GM13976 (cell line): Measurements from ENCODE around the gene CCDC169.

ENCODE experiments used
- DNase-seq: peaks from one replicate; pipeline ENCODE4 v3.0.0; 2012; ENCODE audit warnings: low spot score
- CTCF ChIP-seq: IDR thresholded peaks from 2 replicates; pipeline ENCODE4 v1.5.1; 2012; ENCODE audit warnings: borderline replicate concordance, mild to moderate bottlenecking; ENCODE audit not compliant: insufficient read depth; ENCODE audit errors: extremely low read depth, missing control alignments, control extremely low read depth
- in situ Hi-C: fragments of 300-500 bp; cut with MboI; formaldehyde crosslinking; loops from one replicate; pipeline ENCODE4 v1.12.0; 2022; ENCODE audit warnings: low sequenced_read_pairs, mixed read lengths, inconsistent platforms; ENCODE audit not compliant: unreplicated experiment

Gene CCDC169

GRCh38 chr13:36214163-36214921 is 83.3 kb downstream of the CCDC169 start, which contains the start of gene SOHLH2:
Gene SOHLH2, minus strand, starts transcription at chr13:36214556. Its CDS starts 30 bp downstream, at chr13:36214526.
- in situ Hi-C loops: no loop called here
- no peak for TF ChIP-seq CTCF
- no peak for DNase-seq

- in situ Hi-C loops: no loop called here
- no peak for DNase-seq
- no peak for TF ChIP-seq CTCF
Measured at GRCh38 chr13:36212789-36213188, 84.8 kb downstream of the CCDC169 start.

- no peak for TF ChIP-seq CTCF
- DNase-seq: no peak
- in situ Hi-C loops: no loop called here
Measured at GRCh38 chr13:36211567-36211966, 86.0 kb downstream of the CCDC169 start.

- no peak for TF ChIP-seq CTCF
- DNase-seq: no peak
- in situ Hi-C loops: no loop called here
Measured at GRCh38 chr13:36210738-36211137, 86.9 kb downstream of the CCDC169 start.

GRCh38 chr13:36207672-36208071 is 89.9 kb downstream of the CCDC169 start:
- no peak for TF ChIP-seq CTCF
- in situ Hi-C loops: no loop called here
- no peak for DNase-seq

- in situ Hi-C loops: no loop called here
- DNase-seq: no peak
- TF ChIP-seq CTCF: no peak
Measured at GRCh38 chr13:36193151-36193855, 104.3 kb downstream of the CCDC169 start.
